C4-2B (cell line): ENCODE data around the gene CHRNB2.

Experiments used
- H3K27ac ChIP-seq: fragments of 450-650 bp; 2 replicates; pipeline ENCODE4 v1.5.1; 2017
- ZFX ChIP-seq: fragments of 450-650 bp; IDR thresholded peaks from 2 replicates; pipeline ENCODE4 v1.6.1; 2017
- TF ChIP-seq, protein P1 (sequence below): fragments of 450-650 bp; conservative IDR thresholded peaks from 2 replicates; pipeline ENCODE4 v1.5.1; 2017; ENCODE audit warnings: mild to moderate bottlenecking

CHRNB2 gene

DNA sequence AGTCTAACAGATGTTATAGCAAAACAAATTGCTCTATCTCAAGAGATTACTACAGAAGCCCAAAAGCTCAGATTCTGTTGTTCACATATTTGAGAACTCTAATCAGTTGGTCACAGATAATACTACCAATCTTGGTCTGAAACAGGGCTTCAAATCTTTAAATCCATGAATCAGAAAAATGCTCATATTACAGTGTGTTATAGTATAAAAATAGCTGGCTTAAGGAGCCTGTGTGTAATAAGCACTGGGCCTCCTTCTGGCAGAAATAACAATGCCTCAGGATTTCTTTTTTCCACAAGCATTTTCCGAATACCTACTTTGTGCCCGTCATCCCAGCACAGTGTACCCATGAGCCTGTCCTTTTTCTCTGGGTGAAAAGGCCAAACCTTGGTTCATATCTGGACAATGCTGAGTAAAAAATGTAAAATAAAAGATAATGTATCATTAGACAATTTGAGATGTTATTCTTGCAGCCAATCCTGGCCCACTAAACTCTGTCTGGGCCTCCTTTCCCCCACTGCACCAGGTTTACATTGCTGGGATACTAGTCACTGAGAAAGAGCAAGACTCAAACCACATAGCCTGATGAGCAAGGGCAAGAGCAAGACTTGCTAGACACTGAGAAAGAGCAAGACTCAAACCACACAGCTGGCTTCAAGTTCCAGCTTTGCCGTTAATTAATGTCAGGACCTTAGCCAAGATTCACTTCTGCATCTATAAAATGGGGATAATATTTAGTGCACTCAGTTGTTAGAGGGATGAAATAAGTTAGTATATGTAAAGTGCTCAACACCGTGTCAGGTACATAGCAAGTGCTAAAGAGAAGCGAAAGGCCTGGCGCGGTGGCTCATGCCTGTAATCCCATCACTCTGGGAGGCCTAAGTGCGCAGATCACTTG lies 57.4 kb downstream of the CHRNB2 start:
- no peak overlapping the region for H3K27ac ChIP-seq
- TF ChIP-seq ZFX = no peak
- TF ChIP-seq, protein P1, sequence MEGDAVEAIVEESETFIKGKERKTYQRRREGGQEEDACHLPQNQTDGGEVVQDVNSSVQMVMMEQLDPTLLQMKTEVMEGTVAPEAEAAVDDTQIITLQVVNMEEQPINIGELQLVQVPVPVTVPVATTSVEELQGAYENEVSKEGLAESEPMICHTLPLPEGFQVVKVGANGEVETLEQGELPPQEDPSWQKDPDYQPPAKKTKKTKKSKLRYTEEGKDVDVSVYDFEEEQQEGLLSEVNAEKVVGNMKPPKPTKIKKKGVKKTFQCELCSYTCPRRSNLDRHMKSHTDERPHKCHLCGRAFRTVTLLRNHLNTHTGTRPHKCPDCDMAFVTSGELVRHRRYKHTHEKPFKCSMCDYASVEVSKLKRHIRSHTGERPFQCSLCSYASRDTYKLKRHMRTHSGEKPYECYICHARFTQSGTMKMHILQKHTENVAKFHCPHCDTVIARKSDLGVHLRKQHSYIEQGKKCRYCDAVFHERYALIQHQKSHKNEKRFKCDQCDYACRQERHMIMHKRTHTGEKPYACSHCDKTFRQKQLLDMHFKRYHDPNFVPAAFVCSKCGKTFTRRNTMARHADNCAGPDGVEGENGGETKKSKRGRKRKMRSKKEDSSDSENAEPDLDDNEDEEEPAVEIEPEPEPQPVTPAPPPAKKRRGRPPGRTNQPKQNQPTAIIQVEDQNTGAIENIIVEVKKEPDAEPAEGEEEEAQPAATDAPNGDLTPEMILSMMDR = no peak

DNA sequence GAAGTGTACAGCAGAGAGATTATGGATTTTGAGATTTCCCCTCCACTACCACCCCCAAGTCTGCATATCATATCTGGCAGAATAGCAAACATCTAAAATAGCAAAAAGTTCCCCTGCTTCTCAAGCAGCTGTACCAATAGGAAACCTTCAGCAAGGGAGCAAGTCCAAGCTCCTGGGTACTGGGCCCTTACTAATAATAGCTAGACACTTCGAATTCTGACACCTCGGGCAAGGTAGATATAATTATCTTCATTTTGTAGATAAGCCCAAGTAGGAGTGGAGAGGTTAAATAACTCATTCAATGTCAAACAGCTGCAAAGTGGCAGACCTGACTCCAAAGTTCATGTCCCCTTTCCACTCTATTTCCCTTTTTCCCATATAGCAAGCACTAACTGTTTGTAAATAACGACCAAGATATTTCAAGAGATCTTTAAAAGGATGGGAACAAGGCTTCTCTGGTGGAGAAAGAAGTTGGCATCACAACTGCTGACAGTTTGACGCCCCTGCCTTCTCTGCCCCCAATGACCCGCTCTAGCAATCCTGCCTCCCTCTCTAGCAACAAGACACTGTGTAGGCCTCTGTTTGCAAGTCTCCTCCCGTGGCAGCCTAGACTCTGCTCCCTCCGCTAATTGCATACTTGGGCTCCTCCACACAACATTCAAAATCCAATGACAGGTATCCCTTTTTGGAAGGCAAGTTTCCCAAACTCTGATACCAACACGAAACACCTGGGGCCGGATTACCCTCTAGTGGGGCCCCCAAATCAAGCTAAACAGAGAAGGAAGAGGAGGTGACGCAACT lies 59.1 kb downstream of the CHRNB2 start:
- TF ChIP-seq ZFX = no peak
- TF ChIP-seq, protein P1 = no peak
- peak overlapping the region; percentile 78 for H3K27ac ChIP-seq

DNA sequence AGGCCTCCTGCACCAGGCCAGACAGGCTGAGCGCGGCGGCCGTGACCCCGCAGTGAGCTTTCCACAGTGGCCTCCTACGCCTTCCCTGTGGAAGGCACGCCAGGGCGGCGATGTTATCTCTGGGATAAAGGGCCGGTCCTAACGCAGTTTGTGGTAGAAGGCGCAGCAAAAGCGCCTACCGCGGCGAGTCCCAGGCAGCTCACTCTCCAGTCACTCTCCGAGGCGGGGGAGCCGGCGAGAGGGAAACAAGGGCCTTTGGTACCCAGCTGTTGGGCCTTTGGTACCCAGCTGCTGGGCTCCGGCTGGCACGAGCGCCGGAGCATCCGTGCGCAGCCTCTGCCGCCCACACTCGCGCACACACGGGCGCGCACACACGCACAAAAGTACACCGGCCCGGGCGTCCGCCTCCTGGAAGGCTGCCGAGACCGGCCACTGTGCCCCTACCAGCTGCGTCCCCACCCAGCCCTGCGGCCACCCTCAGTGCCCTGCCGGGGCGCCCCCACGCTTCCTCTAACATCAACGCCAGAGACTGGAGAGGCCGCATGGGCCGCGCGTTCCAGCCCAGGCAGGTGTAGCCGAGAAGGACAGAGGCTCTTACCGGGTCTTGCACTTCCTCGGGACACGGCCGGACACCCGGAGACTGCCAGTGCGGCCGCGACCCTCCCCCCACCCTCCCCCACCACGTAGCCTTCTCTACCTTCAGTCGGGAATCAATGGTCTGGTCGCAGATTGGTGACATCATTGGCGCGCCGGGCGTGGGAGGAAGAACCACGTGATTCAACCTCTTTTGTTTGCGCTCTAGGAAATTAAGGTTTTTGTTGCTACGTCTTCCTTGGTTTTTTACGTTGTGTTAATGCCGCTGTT lies 59.9 kb downstream of the CHRNB2 start:
- TF ChIP-seq, protein P1 = no peak
- TF ChIP-seq ZFX = peak; percentile 67

DNA sequence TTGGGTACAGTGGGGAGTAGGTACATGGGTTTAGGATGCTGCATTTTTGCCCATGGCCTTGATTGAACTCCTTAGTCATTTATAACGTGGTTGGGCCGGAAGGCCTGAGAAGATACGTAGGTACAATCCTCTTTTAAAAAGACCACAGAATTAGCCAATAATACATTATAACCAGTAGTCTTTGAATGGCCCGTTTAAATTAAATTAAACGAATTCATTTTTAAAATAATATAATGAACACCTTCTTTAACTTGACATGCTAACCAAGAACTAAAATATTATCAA lies 60.5 kb downstream of the CHRNB2 start:
- peak overlapping the region; percentile 78 for H3K27ac ChIP-seq
- TF ChIP-seq, protein P1 = no peak
- TF ChIP-seq ZFX = no peak

More for the DNA sequence above, 59.9 kb downstream of the CHRNB2 start:
- peak overlapping the region; percentile 78 for H3K27ac ChIP-seq

DNA sequence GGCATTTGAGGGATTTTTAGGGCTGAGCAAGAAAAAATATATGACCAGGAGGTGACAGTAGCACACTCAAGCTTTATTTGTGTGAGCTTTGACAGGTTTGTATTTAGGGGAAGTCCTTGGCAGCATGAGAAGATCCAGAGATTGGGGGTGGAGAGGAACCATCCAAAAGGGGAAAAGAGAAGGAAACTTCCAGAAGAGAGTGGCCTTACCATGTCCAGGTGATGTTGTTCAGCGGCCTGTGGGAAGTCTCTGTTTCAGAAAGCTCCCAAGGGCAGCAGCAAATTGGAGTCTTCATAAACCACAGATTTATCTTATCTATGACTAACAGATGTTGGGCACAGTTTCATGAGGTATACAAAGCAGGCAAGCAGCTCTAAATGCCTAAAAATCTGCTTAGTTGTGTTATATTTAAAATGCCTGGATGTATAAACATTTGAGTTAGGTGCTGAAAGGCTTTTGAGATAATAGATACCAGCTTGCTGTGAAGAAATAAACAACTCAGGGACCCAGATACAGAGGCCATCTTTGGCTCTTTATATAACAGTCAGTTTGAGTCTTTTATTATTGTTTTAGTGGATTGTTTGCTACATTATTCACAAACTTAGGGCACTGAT lies 61.6 kb downstream of the CHRNB2 start:
- TF ChIP-seq, protein P1 = no peak
- TF ChIP-seq ZFX = no peak
- H3K27ac ChIP-seq = no peak overlapping the region
